GM19397 (cell line): ENCODE data around the gene MARCHF10.

ENCODE experiments used
- ATAC-seq: cut with Tn5 transposase; IDR thresholded peaks from one replicate; pipeline ENCODE4 v1.9.1; 2021; ENCODE audit warnings: mild to moderate bottlenecking, moderate library complexity; ENCODE audit not compliant: unreplicated experiment

MARCHF10 gene

GRCh38 chr17:62720126-62720850 lies 87.8 kb downstream of the MARCHF10 start:
- ATAC-seq: no peak

GRCh38 chr17:62719586-62719985 lies 88.5 kb downstream of the MARCHF10 start:
- no peak for ATAC-seq

- no peak for ATAC-seq
These were observed 89.7 kb downstream of the MARCHF10 start for GRCh38 chr17:62718429-62718828.

- no peak for ATAC-seq
These were observed 90.2 kb downstream of the MARCHF10 start for GRCh38 chr17:62717889-62718288.

- no peak for ATAC-seq
These were observed 90.6 kb downstream of the MARCHF10 start for GRCh38 chr17:62717589-62717855.

- ATAC-seq: no peak
These were observed 91.1 kb downstream of the MARCHF10 start for GRCh38 chr17:62716834-62717588.

- no peak for ATAC-seq
These were observed 92.2 kb downstream of the MARCHF10 start for GRCh38 chr17:62715882-62716390.

GRCh38 chr17:62714016-62714777 lies 93.9 kb downstream of the MARCHF10 start:
- no peak for ATAC-seq

GRCh38 chr17:62713086-62713881 lies 94.8 kb downstream of the MARCHF10 start:
- ATAC-seq: no peak

GRCh38 chr17:62712171-62712581 lies 95.9 kb downstream of the MARCHF10 start:
- ATAC-seq: no peak

GRCh38 chr17:62708587-62708986 lies 99.5 kb downstream of the MARCHF10 start:
- ATAC-seq: no peak

- ATAC-seq: no peak
These were observed 100.7 kb downstream of the MARCHF10 start for GRCh38 chr17:62707425-62707739.

GRCh38 chr17:62706598-62707424 lies 101.3 kb downstream of the MARCHF10 start:
- ATAC-seq: no peak

GRCh38 chr17:62705778-62706597 lies 102.1 kb downstream of the MARCHF10 start:
- ATAC-seq: no peak

- no peak for ATAC-seq
These were observed 102.8 kb downstream of the MARCHF10 start for GRCh38 chr17:62705156-62705777.

GRCh38 chr17:62704381-62704971 lies 103.6 kb downstream of the MARCHF10 start:
- no peak for ATAC-seq

- peak; percentile 86 for ATAC-seq
These were observed 104.2 kb downstream of the MARCHF10 start for GRCh38 chr17:62703776-62704380.

GRCh38 chr17:62703261-62703775 lies 104.8 kb downstream of the MARCHF10 start:
- ATAC-seq: no peak
